Glomerular visceral epithelial cell (primary cell): Measurements from ENCODE around the gene RNF152.

Experiments used
- DNase-seq: peaks from one replicate; pipeline ENCODE4 v3.0.0-alpha.2; 2016; ENCODE audit errors: extremely low spot score

Gene RNF152

DNA sequence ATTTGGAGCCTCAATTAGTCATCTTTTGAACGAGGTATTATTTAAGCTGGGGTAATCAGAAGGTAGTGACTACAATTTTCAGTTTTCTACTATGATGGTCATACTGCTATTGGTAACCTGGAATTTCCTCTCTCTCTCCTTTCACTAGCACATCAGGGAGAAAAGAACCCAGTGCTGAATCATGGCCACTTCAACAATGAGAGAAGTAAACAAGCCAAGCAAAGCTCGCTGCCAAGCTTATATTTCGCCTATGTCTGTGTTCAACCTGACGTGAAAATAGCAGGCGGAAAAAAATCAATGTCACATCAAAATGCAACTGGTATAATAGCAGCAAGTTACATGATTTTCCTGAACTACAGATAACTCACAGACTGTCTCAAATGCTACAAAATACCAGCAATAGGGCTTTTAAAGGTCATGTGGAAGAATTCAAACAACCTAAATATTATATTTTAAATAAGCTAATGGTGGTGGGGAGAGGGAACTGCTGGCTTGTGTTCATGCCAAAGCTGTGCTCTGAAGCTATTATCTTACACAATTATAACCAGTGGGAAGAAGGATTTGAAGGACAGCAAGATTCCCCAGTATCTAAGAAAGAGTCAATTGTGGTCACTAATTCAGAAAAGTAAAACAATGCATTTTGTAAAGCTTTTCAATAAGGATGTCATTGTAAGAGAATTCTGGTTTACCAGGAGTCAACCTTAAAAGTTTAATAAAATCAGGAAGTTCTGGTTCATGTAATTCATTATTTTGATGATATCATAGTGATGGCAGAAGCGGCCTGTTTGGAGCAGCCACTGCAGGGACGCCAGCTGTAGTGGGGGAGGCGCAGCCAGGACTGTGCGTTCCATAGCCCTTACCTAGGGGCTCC, 38.0 kb downstream of the RNF152 start:
- no peak for DNase-seq

GRCh38 chr18:61853855-61854254, 39.0 kb downstream of the RNF152 start:
- DNase-seq: no peak

DNA sequence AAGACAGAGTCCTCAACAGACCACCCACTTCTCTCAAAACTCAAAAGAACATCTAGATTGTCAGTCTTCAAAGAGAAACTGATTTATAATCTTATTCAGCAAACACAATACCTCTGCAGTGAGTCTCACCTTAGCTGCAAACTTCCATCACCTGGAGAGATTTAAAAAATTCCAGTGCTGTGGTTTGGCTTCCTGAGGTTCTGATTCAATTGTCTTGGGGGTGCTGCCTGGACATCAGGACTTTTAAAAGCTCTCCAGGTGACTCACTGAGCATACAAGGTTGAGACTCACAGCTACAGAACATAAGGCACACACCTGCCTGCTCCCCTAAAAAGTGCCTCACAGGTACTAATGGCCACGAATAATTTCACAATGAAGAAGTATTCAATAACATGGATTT, 40.3 kb downstream of the RNF152 start:
- DNase-seq: no peak

DNA sequence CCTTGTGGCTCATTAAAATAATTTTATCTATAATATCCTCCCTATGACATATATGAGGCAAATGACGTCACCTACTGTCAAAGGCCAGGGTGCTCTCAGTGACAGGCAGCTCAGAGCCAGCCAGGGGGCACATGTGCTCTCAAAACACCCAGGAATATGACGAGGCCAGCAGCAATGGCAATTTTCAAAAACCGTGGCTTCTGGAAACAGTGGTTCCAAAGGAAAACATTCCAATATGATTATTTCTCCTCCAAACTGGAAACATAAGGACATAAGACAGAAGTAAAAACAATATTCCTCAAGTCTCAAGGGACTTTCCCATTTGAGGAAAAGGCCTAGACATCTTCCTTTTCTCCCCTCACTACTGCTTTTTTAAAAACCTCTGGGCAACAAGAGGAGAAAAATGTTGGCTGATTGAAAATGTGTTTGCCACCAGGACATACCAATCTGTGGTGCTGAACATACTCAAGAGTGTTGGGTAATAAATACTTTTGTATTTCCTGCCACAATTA, 40.8 kb downstream of the RNF152 start:
- DNase-seq: no peak

GRCh38 chr18:61851279-61851678, 41.5 kb downstream of the RNF152 start:
- DNase-seq: no peak

DNA sequence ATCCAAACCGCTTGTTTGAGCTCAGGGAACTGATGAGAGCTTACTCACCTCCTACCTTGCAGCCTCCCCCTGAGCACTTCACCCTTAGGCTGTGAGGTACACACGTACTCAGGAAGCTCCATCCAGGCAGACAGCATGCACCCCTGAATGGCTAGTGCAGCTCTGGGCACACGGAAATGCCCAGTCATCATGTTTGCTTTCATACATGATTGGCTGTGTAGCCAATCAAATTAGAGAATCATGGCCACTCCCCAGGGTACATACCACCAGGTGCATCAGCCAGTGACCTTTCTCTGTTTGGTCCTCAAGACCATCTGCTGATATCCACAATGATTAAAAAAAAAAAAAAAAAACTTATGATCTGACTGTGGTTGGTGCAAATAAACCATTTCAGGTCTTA, 42.1 kb downstream of the RNF152 start:
- DNase-seq: no peak

DNA sequence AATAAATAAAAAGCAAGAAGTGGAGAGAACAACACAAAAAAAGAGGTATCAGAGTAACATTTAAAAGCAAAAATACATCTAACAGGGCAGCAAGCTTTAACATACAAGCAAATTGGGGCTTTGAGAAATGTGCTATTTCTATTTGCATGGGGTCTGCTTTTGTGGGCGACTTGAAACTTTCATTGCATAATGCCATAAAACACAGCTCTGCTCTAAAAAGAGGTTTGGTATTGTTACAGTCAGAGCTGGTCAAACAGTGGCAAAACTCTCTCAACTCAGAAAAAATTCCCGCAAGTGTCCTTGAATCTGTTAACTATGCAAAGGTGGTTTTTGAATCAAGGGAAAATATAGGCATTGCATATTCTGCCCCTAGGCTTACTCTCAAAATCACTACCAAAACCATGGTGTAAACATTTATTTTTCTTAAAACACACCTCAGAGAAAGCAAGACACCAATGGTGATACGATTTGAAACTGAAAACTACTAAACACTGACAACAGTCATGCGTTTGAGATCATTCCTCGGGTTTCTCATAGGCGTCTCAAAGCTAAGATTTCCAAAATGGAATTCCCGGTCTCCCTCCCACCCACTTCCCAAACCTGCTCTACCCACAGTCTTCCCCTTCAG, 45.5 kb downstream of the RNF152 start:
- no peak for DNase-seq

DNA sequence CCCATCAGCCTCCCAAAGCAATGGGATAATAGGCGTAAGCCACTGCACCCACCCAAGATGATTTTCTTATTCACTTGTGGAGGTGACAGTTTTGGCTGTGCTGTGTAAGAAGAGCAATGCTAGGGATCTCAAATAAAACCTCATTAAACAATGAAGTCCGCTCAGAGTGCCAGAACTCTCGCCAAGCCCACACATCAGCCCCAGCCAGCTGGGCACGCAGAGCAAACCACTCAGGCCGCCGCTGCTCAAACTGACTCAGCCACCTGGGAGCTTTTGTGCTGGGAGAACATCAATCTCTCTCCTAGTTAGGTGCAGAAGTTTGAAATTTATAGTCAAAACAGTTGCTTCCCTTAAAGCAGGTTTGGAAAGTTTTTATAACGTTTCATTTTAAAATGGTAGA, 47.6 kb downstream of the RNF152 start:
- DNase-seq: no peak

- no peak for DNase-seq
Measured at GRCh38 chr18:61844726-61845125, 48.1 kb downstream of the RNF152 start.

DNA sequence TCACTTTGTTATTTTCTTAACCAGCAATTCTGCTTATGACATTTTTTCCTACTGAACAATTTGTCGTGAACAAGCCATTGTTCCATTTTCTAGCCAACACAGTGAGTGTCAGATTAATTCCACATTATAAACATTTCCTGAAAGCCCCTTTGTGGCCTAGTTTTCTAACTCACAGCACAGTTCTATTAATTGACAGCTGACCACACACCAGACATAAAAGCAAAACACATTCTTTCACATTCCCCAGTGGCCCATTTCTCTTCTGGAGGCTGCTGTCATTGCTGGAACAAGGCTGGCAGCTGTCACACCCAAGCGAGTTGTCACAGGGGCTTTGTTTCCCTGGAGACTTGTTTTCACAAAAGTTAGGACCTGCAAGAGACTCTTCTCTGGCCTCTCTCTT, 50.7 kb downstream of the RNF152 start:
- DNase-seq: no peak

GRCh38 chr18:61841706-61842105, 51.1 kb downstream of the RNF152 start:
- DNase-seq: no peak

DNA sequence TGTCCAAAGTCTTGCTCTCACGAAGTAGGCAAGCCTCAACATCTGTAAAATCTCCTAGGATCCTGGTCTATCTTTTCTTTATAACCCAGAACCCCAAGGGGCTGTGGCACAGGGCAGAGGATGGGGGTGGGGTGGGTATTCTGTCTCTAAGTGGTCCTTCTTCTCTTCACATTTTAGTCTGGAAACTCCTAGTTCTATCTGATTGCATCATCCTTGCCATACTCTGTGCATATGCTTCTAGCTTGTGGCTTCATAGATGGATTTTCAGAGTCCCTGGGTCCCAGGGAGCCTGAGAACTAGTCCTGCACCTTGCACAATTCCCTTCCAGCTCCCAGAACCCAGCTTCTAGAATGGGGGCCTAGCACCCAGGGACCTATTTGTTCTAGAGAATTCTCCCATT, 52.5 kb downstream of the RNF152 start:
- no peak for DNase-seq

DNA sequence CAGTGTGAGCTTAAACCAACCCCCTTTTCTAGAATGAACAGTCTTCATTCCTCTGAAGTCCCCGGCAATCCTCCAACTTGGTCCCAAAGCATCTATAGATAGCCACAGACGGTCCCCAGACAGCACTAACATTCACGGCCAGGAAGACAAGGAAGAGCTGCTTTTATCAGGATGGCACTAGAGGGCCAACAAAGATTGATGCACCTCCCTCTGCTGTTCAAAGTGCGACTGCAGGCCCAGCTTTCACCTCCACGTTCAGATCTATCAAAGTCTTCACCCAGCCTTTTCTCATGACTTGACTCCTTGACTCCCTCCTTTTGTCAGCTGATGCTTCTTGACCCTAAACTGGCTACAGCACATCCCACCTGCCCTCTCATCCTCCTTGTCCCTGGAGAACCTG, 54.3 kb downstream of the RNF152 start:
- DNase-seq: no peak

GRCh38 chr18:61833978-61834377, 58.8 kb downstream of the RNF152 start:
- DNase-seq: no peak

DNA sequence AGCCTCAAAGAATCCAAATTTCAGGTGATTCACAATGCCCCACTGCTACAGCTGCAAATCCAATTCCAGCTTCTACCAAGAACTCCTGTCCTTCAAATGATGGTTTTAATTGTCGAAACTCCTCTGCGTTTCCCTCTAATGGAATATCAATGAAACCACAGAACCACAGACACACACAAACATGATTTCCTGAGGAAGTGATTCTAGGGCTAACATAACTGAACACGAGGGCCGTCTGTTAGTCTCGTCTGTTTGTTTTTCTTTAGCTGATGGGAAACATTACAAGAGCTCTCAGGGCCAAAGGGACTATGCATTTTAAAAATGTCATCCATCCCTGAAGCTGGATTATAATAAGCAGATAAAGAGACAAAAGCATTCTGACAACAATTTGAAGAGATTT, 59.4 kb downstream of the RNF152 start:
- no peak for DNase-seq

DNA sequence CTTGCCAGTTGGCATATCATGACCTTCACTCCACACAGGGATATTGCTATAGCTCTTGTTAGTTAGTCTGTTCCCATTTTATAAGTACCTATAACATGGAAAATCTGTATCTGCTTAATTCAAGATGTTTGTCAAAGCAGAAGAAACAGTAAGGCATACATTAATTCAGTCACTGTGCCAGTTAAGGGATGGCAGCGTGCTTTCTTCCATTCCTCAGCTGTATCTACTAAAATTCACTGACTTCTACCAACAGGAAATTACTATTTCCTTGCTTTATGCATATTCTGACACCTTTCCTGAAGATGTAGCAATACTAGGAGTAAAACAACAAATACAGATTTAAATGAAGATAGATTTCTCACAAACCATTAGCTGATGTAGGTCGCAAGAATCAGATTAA, 59.9 kb downstream of the RNF152 start:
- no peak for DNase-seq

DNA sequence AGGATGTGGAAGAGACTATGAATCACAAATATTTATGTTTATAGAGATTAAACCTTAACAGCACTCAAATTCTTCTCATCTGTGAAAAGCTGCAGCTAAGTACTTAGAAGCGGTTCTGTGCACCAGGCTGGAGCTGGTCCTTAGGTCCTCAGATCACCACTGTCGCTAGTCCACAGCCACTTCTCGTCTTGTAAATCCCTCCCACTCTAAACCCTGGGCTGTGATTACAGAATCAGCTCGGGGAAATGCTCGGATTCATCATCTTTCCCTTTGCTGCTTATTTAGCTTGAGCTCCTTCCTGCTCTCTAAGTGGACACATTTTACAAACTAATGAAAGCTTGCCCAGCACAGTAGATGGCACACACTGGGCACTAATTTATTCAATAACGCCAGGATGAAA, 61.7 kb downstream of the RNF152 start:
- DNase-seq: no peak

DNA sequence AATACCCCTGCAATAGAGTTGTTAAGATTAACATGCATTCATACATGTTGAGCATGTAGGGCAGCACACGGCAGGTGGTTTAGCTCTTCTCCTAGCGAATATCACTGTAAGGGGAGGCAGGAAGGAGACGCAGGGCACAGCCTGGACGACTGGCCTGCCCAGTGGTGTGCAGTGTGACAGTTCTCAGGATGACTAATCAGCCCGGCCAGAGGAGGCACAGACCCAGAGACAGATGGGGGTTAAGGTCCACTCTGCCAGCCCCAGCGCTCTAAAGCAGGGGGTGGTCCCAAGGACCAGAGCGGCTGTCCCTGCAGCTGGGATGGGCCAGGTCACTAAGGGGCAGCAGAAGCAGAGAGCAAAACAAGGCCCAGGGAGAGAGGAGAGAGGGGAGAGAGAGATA, 63.7 kb downstream of the RNF152 start:
- no peak for DNase-seq

DNA sequence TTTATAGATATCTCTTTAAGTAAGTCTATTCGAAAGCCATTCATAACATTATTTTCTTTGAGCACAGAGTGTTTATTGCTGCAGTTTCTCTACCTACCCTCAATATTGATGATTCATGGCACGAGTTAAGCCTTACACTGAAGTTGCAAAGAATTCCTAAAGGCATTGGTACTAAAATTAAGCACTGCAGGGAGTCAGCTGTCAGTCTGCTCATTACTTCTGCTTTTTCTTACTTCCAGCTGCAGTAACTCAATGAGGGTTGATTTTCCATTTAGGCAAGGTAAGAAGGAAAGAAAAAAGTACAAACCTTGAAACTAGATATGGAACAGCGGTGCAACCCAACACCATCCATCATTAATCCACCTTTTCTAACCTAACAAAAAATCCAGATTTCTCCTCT, 65.2 kb downstream of the RNF152 start:
- DNase-seq: no peak

GRCh38 chr18:61825386-61825785, 67.4 kb downstream of the RNF152 start:
- DNase-seq: no peak

DNA sequence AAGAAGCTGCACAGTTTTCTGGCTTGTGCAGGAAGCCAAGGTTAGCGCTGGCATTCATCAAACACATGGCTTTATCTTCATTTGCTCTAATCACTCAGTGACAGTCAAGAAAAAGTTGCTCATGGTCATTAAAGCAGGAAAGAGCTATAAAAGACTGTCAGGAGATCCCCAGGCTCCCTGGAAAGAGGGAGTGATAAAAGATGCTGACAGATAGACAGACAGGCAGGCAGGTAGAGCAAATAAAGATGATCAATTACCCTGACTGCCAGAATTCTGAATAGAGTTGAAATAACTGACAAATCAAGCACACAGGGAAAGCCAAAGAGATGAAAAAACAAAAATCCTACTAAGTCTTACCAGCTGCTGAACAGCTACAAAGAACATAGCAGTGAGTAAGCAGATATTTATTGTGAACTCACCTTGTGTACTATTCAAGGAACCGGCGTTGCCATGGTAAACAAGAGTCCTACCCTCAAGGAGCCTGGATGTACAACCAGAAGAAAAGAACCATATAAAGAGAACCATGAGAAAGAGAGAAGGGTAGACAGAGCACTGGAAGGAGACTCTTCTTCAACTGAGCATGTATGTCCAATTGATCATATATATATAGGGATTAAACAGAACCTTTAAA, 68.0 kb downstream of the RNF152 start:
- DNase-seq: no peak

GRCh38 chr18:61823595-61823994, 69.2 kb downstream of the RNF152 start:
- no peak for DNase-seq

DNA sequence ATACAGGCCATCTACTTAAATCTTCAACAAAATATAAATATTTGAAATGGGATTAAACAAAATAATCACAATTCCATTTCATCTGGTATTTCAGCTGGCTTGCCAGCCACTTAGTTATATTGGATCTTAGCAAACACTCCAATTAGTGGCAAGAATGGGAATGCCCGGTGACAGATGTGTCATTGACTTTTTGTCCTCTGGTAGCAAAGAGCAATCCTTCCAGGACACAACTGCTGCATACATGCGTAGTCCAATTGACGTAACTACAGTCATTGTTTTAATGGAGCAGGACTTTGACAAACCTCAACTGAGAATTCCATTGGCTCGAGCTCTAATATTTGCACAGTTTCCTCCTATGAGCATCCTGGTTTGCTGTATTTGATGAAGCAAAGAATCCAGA, 69.9 kb downstream of the RNF152 start:
- no peak for DNase-seq
